ENCODE results near the gene MAPRE3.
"Not testable (repeated sequence)": the region's sequence is repeated elsewhere in the genome, so short reads cannot be mapped to it uniquely, and the experiment has no call there.

Gene MAPRE3

GRCh38 chr2:27070653-27071276 lies 100.3 kb downstream of the MAPRE3 start:
- DNase-seq (ENCODE audit: low read depth): no peak

GRCh38 chr2:27071277-27071989 lies 101.0 kb downstream of the MAPRE3 start, which contains the start of gene OST4:
Gene OST4, minus strand, starts transcription at chr2:27071654.
- peak; percentile 92 for DNase-seq (ENCODE audit: low read depth)

DNA sequence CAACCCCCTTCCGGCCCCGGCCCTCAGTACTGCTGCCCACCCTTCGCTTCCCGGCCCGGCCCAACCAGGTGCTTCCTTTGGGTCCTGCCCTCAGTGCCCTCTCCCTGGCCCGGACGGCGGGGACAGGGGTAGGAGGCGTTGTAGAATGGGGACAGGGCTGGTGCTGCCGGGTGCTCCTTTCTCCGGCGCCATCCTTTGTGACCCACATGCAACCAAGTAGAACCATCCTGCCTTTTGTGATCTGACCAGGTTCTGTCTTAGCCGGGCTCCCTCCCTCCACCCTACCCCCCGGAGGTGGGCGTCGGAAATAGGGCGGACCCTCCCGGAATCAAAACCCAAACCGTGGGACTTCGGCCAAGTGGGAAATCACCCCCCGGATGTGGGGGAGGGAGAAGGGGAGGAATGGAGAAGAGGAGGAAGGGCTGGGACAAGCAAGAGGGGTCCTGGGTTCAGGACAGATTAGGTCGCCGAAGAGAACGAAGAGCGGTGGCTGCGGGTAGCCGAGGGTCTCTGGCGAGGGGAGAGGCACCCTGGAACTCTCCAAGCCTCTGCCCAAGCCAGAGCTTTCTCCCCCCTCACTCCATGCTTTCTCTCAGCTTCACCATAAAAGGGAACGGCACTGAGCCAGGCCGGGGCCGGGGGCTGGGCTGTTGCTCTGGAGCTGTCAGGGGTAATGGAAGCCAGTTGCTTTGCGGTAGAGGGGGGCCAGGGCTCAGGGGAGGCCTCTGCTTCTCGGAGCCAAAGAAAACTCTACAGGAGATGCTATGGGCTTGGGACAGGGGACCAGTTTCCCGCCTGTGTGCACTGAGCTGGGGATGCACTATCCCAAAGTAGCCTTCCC lies 101.8 kb downstream of the MAPRE3 start:
- no peak for DNase-seq (ENCODE audit: low read depth)

DNA sequence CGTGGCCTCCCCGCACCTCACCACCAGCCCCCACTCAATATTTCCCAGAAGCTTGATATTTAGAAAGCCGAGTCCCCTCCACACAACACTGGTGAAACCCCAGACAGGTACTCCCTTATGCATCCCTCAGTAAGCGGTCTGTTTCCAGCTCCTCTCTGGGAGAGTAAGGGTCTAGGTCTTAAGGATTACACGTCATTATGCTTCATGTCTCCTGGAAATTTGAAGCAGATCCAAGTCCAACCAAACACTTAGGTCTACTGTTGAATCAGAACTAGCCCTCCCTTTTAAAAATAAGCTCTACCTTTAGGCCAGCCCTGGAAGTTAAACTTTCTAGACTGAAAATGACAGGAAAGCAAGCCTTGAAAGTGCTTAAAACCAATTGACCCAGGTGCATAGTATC lies 102.5 kb downstream of the MAPRE3 start:
- DNase-seq (ENCODE audit: low read depth): no peak

DNA sequence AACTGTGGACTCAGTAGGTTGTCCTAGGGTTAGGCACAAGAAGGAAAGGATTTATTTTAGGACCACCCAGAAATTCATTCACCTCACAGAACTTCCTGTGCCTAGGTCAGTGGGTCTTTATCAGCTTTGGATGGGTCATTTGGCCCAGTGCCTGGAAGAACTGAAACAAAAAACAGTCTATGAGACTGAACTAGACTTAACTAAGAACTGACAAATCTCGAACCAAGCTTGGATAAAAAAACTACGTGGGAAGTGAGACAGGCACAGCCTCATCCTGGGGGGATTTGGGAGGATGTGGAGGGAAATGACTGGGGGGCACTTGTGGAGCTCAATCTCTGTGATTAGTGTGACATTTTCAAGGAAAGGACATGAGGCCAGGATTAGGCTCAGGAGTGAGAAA lies 103.3 kb downstream of the MAPRE3 start:
- DNase-seq (ENCODE audit: low read depth): no peak

GRCh38 chr2:27074738-27075565 lies 104.5 kb downstream of the MAPRE3 start:
- DNase-seq (ENCODE audit: low read depth): no peak

- DNase-seq (ENCODE audit: low read depth): not testable (repeated sequence)
Measured at GRCh38 chr2:27075566-27075871, 105.1 kb downstream of the MAPRE3 start.

DNA sequence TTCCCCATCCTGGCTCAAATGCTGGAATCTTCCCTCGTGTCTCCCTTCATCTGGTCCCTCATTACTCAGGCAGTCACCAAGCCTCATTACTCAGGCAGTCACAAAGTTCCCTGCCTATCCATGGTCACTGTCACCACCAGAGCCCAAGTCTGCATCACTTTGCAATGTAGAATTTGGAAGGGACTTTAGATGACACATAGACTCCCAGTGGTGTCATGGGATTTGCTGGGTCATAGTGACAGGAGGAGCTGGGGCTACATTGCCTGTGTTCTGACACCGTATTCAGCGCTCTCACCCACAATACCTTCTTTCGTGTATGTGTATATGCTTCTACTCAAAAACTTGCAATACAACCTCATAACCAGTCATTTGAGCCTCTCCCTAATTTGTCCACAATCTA lies 105.9 kb downstream of the MAPRE3 start:
- DNase-seq (ENCODE audit: low read depth): no peak
